ENCODE data around the gene CDC20B.
"Not testable (repeated sequence)": the region's sequence is repeated elsewhere in the genome, so short reads cannot be mapped to it uniquely, and the experiment has no call there.

The CDC20B gene

GRCh38 chr5:55102348-55102747 lies 70.6 kb downstream of the CDC20B start, which contains the start of gene GZMA:
GZMA (plus strand) TSS chr5:55102646; CDS start chr5:55102683, 37 bp downstream.
- Histone ChIP-seq H3K4me3 (ENCODE audit: low read depth, low read length) (no peak within 1 kb of the TSS), H3K4me1 (no peaks in the 10 kb centered on the region), H3K27ac (no peak within 1 kb of the TSS), H2AFZ (no peak within 1 kb of the TSS), H3K9ac (no peak within 1 kb of the TSS), H3K9me3 (ENCODE audit: control insufficient read depth, low read length) (no peaks in the 10 kb centered on the region), H3K79me2 (no peaks in the 10 kb centered on the region), H3K4me2 (ENCODE audit: low read length) (no peak within 1 kb of the TSS), H3K36me3 (ENCODE audit: control insufficient read depth, insufficient read depth, low read length) (no peaks in the 10 kb centered on the region), H3K27me3 (ENCODE audit: control insufficient read depth, insufficient read depth, low read length) (no peaks in the 10 kb centered on the region)
- no peak for TF ChIP-seq CTCF (IDR thresholded peaks at IDR 0.05)

GRCh38 chr5:55101556-55102276 lies 71.3 kb downstream of the CDC20B start:
- no peaks in the 10 kb centered on the region for H3K79me2 ChIP-seq
- no peak overlapping the region for H3K4me2 ChIP-seq (ENCODE audit: low read length)
- no peak for TF ChIP-seq CTCF (IDR thresholded peaks at IDR 0.05)
- H3K4me3 ChIP-seq (ENCODE audit: low read depth, low read length) = no peak overlapping the region
- H2AFZ ChIP-seq = no peak overlapping the region
- no peak overlapping the region for H3K9ac ChIP-seq
- no peaks in the 10 kb centered on the region for H3K36me3 ChIP-seq (ENCODE audit: control insufficient read depth, insufficient read depth, low read length)
- H3K27me3 ChIP-seq (ENCODE audit: control insufficient read depth, insufficient read depth, low read length) = no peaks in the 10 kb centered on the region
- no peaks in the 10 kb centered on the region for H3K9me3 ChIP-seq (ENCODE audit: control insufficient read depth, low read length)
- H3K27ac ChIP-seq = no peak overlapping the region
- H3K4me1 ChIP-seq = no peaks in the 10 kb centered on the region

- H3K4me3 ChIP-seq (ENCODE audit: low read depth, low read length); H3K4me1 ChIP-seq; H3K36me3 ChIP-seq (ENCODE audit: control insufficient read depth, insufficient read depth, low read length): not testable (repeated sequence)
Measured at GRCh38 chr5:55101148-55101547, 71.8 kb downstream of the CDC20B start.

GRCh38 chr5:55096861-55097260 lies 76.1 kb downstream of the CDC20B start:
- no peak overlapping the region for H3K4me2 ChIP-seq (ENCODE audit: low read length)
- no peak overlapping the region for H3K27ac ChIP-seq
- H3K9ac ChIP-seq = no peak overlapping the region
- no peaks in the 10 kb centered on the region for H3K9me3 ChIP-seq (ENCODE audit: control insufficient read depth, low read length)
- H3K27me3 ChIP-seq (ENCODE audit: control insufficient read depth, insufficient read depth, low read length) = no peaks in the 10 kb centered on the region
- no peaks in the 10 kb centered on the region for H3K36me3 ChIP-seq (ENCODE audit: control insufficient read depth, insufficient read depth, low read length)
- H3K79me2 ChIP-seq = no peaks in the 10 kb centered on the region
- no peak overlapping the region for H2AFZ ChIP-seq
- H3K4me3 ChIP-seq (ENCODE audit: low read depth, low read length) = no peak overlapping the region
- H3K4me1 ChIP-seq = no peaks in the 10 kb centered on the region
- TF ChIP-seq CTCF (IDR thresholded peaks at IDR 0.05) = no peak

More at GRCh38 chr5:55101148-55101547, 71.8 kb downstream of the CDC20B start:
- not testable (repeated sequence) for H3K27me3 ChIP-seq (ENCODE audit: control insufficient read depth, insufficient read depth, low read length); H3K9me3 ChIP-seq (ENCODE audit: control insufficient read depth, low read length); H3K4me2 ChIP-seq (ENCODE audit: low read length); H3K9ac ChIP-seq; H3K27ac ChIP-seq; H2AFZ ChIP-seq; H3K79me2 ChIP-seq

GRCh38 chr5:55096182-55096581 lies 76.8 kb downstream of the CDC20B start:
- H3K4me1 ChIP-seq = no peaks in the 10 kb centered on the region
- H3K9ac ChIP-seq = no peak overlapping the region
- H3K9me3 ChIP-seq (ENCODE audit: control insufficient read depth, low read length) = no peaks in the 10 kb centered on the region
- no peak overlapping the region for H3K4me3 ChIP-seq (ENCODE audit: low read depth, low read length)
- no peaks in the 10 kb centered on the region for H3K79me2 ChIP-seq
- H2AFZ ChIP-seq = no peak overlapping the region
- H3K27me3 ChIP-seq (ENCODE audit: control insufficient read depth, insufficient read depth, low read length) = no peaks in the 10 kb centered on the region
- no peak for TF ChIP-seq CTCF (IDR thresholded peaks at IDR 0.05)
- H3K36me3 ChIP-seq (ENCODE audit: control insufficient read depth, insufficient read depth, low read length) = no peaks in the 10 kb centered on the region
- no peak overlapping the region for H3K4me2 ChIP-seq (ENCODE audit: low read length)
- no peak overlapping the region for H3K27ac ChIP-seq

- H3K9ac ChIP-seq; H3K36me3 ChIP-seq (ENCODE audit: control insufficient read depth, insufficient read depth, low read length); H2AFZ ChIP-seq; H3K4me1 ChIP-seq; H3K27me3 ChIP-seq (ENCODE audit: control insufficient read depth, insufficient read depth, low read length); H3K4me3 ChIP-seq (ENCODE audit: low read depth, low read length); H3K27ac ChIP-seq; H3K4me2 ChIP-seq (ENCODE audit: low read length); H3K9me3 ChIP-seq (ENCODE audit: control insufficient read depth, low read length); H3K79me2 ChIP-seq: not testable (repeated sequence)
Measured at GRCh38 chr5:55091011-55091410, 82.0 kb downstream of the CDC20B start.

- H3K4me2 ChIP-seq (ENCODE audit: low read length); H3K27me3 ChIP-seq (ENCODE audit: control insufficient read depth, insufficient read depth, low read length); H3K4me1 ChIP-seq; H3K9me3 ChIP-seq (ENCODE audit: control insufficient read depth, low read length); H3K4me3 ChIP-seq (ENCODE audit: low read depth, low read length); H3K27ac ChIP-seq; H3K79me2 ChIP-seq; H3K36me3 ChIP-seq (ENCODE audit: control insufficient read depth, insufficient read depth, low read length); H3K9ac ChIP-seq; H2AFZ ChIP-seq: not testable (repeated sequence)
Measured at GRCh38 chr5:55089301-55089700, 83.7 kb downstream of the CDC20B start.

All from parathyroid adenoma (tissue), 2 donors.